Astrocyte of the hippocampus (primary cell): ENCODE data around the gene BCAP31.
A peak's percentile ranks its signal among the peaks of the same experiment; 100 is the strongest.
"Not testable (repeated sequence)": the region's sequence is repeated elsewhere in the genome, so short reads cannot be mapped to it uniquely, and the experiment has no call there.

Experiments used
- DNase-seq: peaks from one replicate; pipeline ENCODE4 v3.0.0; 2011; ENCODE audit warnings: low read depth, low spot score

The BCAP31 gene

DNA sequence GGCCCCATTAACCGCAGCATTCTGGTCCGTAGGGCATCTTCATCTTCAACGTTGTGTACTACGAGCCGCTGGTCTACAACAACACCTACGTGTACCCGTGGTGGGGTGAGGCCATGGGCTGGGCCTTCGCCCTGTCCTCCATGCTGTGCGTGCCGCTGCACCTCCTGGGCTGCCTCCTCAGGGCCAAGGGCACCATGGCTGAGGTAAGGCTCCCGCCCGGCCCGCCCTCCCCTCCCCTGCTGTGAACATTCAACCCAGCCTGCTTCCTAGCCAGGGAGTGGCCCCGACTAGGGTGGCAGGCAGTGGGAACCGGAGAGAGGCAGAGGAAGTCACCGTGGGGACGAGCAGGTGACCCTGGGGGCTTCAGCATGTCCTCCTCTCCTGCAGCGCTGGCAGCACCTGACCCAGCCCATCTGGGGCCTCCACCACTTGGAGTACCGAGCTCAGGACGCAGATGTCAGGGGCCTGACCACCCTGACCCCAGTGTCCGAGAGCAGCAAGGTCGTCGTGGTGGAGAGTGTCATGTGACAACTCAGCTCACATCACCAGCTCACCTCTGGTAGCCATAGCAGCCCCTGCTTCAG lies 29.4 kb downstream of the BCAP31 start:
- no peak for DNase-seq

- not testable (repeated sequence) for DNase-seq
Observed at GRCh38 chrX:153694256-153694655, 29.9 kb downstream of the BCAP31 start.

- DNase-seq: no peak
Observed at GRCh38 chrX:153693216-153694086, 30.7 kb downstream of the BCAP31 start.

GRCh38 chrX:153692611-153693156 lies 31.5 kb downstream of the BCAP31 start:
- DNase-seq: no peak

GRCh38 chrX:153692003-153692402 lies 32.2 kb downstream of the BCAP31 start:
- DNase-seq: no peak

DNA sequence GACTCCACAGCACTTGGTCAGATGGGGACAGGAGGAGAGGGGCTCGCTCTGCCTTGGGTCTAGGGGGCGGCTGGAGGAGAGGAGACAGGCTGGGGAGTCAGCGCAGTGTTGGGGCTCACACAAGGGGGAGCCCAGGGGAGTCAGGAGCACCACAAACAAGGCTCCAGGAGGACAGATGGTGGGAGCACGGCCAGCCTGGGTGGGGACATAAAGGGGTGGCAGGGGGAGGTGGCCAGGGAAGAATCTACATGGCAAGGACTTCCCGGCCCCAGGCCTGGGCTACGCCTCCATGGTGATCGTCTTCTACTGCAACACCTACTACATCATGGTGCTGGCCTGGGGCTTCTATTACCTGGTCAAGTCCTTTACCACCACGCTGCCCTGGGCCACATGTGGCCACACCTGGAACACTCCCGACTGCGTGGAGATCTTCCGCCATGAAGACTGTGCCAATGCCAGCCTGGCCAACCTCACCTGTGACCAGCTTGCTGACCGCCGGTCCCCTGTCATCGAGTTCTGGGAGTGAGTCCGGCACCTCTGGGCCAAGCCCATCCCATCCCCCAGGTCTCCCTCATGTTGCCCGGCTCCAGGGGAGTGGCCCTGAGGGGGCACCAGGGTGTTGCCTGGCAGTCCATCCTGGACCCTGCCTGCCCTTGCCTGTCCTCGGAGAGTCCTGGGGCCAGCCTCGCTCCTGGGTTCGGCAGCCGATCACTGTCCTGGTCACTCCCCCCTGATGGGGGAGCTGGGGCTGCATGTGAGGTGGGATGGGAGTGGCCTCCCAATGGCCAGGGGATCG lies 33.0 kb downstream of the BCAP31 start:
- not testable (repeated sequence) for DNase-seq

GRCh38 chrX:153690466-153690865 lies 33.7 kb downstream of the BCAP31 start:
- no peak for DNase-seq

DNA sequence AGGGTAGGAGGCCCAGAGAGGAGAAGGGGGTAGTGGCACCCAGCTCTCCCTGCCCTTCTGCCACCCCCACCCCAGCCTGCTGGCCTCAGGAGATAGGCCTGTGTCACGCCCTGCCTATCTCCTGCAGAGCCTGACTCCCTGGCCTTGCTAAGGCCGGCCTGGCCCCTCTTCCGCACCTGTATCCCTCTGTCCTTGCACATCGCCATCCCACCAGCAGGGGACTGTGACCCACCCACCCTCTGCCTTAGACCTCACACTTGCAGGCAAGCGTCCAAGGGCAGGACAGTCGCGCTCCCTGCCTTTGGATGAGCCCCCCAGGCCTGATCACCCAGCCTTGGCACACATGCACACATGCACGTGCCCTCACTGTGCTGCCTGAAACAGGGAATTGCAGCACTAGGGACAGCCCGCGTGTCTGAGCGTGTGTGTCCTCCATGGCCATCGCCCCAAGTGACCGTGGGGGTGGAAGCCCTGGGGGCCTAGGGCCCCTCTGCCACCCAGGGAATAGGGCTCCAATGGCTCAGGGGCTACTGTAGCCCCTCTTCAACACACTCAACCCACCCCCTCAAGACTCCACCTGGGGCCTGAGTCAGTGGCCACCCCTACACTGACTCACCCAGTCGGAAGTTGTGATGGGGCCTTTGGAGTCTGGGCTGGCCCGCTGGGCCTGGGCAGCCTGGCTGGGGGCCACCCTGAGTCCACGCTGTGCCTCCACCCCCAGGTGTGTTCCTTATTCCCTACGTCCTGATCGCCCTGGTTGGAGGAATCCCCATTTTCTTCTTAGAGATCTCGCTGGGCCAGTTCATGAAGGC lies 34.3 kb downstream of the BCAP31 start:
- DNase-seq: peak; percentile 33

DNA sequence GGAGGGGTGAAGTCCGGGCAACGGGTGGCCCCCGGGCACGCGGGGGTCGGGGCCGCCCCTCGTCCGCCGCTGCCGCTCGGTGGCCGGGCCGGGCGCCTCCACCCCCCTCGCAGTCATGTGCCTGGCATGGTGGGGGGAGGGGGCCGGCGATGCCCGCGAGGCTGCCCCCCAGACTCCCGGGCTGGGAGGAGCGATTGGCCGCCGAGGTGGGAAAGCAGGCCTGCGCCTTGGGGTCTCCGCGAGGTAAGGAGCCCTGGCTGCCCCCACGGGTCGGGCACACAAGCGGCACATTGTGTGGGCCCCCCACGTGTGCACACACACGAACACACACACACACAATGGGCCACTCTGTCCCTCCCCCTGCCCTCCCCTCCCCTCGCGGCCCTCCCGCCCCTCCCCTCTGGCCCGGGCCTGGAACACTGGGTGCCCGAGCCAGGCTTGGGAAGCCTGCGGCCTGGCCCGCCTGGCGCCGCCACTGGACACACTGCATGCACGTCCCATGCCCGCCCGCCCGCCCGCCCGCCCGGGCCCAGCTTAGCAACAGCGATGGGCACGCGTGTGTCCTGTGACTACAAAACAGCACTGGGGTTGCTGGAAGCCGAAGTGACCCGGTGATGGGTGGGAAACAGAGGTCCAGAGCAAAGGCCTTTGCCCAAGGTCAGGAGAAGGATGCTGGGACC lies 35.1 kb downstream of the BCAP31 start:
- DNase-seq: peak; percentile 70

DNA sequence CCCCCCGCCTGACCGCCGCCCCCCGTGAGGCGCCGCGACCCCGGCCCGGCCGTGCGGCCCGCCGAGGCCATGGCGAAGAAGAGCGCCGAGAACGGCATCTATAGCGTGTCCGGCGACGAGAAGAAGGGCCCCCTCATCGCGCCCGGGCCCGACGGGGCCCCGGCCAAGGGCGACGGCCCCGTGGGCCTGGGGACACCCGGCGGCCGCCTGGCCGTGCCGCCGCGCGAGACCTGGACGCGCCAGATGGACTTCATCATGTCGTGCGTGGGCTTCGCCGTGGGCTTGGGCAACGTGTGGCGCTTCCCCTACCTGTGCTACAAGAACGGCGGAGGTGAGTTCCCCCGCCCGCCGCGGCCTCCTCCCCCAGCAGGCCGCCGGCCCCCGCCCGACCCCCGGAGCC lies 35.7 kb downstream of the BCAP31 start:
- DNase-seq: peak; percentile 11

- no peak for DNase-seq
Observed at GRCh38 chrX:153688071-153688470, 36.1 kb downstream of the BCAP31 start.

- DNase-seq: peak; percentile 75
Observed at GRCh38 chrX:153687121-153688039, 36.8 kb downstream of the BCAP31 start, which contains the start of gene SLC6A8. Gene SLC6A8, plus strand, starts transcription at chrX:153687926. Its CDS starts 649 bp downstream, at chrX:153688575.

DNA sequence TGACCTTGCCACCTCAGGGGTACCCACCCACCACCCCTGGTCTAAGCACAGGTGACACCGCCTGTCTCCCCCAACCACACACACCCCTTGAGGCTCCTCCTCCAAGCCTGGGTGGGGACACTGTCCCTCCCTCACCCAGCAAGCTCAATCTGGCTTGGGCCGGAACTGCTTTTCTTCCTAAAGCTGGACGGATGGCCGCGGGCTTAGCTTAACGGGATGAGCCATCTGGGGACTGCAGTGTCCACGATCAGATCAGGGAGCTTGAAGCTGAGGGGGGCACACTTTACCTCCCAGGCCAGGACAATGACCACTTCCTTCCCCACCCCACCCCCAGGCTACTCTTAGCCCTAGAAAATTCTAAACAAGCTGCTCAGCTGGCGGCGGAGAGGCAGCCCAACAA lies 37.5 kb downstream of the BCAP31 start:
- no peak for DNase-seq

DNA sequence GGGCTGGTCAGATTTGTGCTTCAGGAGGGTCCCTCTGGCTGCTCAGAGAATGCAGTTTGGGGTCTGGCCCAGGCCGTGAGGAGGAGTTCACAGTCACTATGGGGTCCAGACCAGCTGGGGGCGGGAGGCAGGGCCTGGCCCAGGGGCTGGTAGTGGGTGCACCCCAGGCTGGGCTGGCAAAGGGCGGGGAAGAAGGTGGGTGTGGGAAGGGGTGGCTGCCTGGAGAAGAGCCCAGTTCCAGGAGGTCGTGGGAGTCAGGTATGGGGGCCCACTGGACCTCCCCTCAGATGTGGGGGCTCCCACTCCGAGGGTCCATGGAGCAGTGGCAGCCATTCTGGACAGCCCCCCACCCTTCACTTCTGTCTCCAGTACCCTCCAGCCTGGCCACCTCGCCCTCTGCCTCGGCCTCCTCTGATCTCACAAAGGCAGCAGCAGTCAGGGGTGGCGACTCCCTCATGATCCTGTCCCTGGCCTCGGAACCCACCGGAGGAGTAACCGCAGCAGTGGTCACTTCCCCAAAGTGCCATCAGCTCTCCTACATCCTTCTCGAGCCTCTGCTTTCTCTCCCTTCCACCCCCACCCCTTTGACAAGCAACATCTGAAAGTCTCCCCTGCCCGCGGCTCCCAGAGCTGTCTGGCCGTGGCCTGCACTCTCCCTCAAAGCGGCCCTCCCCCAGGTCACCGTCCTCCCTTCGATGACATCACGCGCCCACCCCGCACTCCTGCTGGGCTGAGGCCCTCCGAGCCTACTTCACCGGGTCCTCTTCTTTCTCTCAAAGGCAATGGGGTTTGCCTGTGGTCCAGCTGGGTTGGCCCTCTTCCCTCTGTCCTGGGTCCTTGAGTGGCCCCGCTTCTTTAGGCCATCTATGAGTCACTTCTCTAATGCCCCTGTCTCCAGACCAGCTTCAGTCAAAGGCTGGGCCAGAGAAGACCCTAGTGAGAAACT lies 38.2 kb downstream of the BCAP31 start:
- DNase-seq: no peak

DNA sequence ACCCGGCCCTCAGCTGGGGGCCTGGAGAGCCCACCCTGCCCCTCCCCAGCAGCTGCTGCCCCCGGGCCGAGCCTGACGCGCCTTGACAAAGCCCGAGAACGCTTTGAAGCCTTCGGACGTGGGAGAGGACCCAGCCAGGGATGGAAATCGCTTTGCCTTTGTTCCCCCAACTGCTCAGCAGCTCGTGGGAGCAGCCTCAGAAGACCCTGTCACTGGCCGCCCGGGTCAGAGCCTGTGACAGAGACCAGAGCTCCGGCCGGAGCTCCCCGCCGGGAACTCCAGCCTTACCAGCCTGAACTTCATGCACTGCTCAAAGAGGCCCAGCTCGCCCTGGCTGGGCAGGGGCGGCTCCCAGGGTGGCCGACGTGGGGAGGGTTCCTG lies 39.0 kb downstream of the BCAP31 start:
- DNase-seq: no peak

- no peak for DNase-seq
Observed at GRCh38 chrX:153684467-153685155, 39.6 kb downstream of the BCAP31 start.

DNA sequence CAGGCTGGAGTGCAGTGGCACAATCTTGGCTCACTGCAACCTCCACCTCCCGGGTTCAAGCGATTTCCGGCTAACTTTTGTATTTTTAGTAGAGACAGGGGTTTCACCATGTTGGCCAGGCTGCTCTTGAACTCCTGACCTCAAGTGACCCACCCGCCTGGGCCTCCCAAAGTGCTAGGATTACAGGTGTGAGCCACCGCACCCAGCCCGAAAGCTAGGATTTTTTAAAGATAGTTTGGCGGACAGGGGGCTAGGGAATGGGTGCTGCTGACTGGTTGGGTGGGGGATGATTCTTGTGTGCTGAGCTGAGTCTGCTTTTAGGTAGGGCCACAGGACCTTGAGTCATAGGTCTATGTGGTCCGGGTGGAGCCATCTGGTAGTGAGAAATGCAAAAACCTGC lies 40.7 kb downstream of the BCAP31 start:
- DNase-seq: not testable (repeated sequence)

- DNase-seq: no peak
Observed at GRCh38 chrX:153681175-153681574, 43.0 kb downstream of the BCAP31 start.
